Epidermal melanocyte (primary cell): ENCODE results near the gene MIDN.

Source experiments
- DNase-seq: peaks from one replicate; pipeline ENCODE4 v3.0.0; 2011; ENCODE audit warnings: low spot score; ENCODE audit not compliant: insufficient read length

The MIDN gene

DNA sequence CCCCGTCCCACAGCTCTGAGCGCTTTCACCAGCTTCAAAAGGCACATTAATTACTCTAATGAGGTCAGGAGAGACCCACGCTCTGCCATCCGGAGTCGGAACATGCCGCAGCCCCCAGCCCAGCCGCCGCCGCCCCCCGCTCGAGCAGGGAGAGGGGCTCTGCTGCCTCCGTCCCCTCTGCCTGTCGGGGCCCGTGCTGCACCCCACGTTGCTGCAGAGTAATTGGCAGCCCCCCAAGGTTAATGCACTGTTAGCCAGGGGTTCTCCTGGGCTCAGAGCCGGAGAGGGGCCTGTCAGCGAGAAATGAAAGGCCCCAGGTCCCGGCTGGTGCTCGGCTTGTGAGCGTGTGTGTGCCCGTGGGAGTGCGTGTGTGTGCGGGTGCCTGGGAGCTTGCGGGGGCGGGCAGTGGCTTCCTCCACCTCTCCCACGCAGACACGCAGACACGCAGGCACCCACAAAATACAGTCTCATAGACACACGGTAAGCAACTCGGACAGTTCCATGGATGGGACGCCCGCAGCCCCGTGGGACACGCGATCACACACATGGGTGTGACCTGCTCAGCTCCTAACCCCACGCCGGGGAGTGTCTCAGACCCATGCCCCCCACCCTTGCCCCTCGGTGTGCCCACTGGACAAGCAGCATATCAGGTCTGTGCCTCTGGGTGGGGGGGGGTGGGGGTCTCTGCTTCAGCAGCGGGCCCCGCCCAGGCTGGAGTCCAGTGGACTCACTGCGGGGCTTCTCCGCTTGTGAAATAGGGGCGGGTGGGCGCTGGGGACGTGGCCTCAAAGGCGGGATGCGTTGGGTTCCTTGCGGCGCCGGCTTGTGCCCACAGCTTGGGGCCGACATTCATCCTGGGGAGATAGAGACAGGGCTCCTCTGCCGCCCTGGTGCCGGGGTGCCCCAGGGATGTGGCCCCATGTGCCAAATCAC lies 32.5 kb downstream of the MIDN start:
- no peak for DNase-seq

DNA sequence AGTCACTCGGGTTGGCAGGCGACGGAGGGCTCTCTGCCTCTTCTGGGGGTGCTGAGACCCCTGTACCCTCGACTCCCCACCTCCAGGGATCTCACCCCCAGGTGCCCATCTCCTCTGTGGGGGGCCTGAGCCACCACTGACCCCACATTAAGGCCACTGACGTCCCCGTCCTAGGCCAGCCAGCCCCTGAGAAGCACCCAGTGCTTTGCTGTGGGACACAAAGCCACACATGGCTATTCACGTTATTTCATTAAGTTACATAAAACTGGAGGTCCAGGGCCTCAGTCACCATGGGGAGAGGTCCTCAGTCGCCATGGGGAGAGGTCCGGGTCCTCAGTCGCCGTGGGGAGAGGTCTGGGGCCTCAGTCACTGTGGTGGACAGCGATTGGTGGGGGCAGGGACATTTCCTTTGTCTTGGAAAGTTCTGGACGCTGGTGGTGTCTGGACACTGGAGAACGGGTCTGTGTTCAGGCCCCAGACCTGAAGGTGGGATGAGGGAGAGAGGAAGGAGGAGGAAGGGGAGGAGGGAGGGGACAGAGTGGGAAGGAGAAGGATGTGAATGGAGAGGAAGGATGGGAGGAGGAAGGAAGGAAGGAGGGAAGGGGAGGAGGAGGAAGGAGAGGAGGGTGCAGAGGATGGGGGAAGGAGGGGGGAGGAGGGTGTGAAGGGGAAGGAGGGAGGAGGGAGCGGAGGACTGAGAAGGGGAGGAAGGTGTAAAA lies 33.3 kb downstream of the MIDN start:
- no peak for DNase-seq

DNA sequence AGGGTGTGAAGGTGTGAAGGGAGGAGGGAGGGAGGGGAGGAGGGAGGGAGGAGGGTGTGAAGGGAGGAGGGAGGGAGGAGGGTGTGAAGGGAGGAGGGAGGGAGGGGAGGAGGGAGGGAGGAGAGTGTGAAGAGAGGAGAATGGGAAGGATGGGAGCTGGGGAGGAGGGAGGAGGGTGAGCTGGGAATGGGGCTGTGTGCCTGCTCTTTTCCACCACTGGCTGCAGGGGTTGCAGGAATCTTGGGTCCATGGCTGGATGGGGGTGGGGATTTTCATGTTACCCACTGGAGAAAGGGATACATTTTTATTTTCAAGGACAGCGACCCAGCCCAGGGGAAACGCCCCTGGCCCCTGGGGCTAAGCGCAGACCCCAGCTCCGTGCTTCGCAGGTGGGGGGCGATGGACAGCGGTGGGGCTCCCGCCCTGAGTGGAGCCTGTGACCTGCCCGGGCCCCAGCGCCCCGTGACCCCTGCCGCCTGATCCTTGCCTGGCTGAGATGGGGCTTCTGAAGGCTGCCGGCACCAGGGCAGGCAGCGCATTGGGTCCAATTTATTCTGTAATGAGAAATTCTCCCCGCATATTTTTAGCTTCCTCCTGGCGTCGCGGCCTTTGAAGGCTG lies 34.3 kb downstream of the MIDN start:
- DNase-seq = no peak

DNA sequence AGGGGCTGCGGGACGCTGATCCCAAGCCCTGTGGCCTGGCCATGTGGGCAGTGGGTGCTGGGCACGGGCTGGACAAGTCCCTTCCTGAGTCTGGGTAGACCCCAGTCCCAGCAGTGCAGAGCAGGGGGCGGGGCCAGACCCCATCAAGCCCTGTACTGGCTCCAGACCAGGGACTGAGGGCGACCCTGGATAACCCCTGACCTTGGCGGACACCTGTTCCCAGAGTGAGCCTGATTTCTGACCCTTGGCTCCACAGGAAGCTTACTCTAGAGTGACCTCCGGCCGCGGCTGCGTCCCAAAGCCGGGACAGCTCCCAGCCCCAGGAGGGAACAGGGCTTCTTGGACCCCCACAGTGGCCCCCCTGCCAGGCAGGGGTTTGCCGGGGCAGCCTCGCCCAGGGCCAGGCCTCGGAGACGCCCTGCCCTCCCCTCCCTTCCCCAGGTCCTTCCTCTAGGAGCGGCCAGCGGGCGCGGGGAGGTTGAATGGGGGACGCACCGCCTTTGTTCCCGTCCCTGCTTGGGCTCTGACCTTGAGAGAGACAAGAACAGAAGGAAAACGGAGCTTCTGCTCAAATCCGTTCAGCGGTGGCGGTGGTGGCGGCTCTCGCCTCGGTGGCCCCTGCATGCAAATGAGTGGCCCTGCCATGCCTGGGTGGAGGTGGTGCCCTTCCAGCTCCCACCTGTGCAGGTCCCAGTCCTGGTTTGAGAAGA lies 35.0 kb downstream of the MIDN start:
- no peak for DNase-seq

DNA sequence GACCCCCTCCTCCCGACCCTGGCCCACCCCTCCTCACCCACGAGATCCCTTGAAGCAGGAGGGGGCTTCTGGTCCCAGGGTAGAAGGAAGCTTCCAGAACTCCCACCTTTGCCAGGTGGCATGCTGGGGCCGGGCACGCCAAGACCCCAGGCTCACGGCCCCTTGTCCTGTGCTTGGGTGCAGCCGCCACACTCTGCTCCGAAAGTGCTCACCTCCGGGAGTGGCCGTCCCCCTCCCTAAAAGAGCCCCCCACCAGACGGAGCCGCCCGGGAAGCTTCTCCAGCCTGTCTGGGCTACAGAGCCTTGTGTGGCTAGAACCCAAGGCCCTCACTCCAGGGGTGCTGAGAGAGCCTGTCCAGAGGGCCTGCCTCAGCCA lies 35.5 kb downstream of the MIDN start:
- DNase-seq = no peak

DNA sequence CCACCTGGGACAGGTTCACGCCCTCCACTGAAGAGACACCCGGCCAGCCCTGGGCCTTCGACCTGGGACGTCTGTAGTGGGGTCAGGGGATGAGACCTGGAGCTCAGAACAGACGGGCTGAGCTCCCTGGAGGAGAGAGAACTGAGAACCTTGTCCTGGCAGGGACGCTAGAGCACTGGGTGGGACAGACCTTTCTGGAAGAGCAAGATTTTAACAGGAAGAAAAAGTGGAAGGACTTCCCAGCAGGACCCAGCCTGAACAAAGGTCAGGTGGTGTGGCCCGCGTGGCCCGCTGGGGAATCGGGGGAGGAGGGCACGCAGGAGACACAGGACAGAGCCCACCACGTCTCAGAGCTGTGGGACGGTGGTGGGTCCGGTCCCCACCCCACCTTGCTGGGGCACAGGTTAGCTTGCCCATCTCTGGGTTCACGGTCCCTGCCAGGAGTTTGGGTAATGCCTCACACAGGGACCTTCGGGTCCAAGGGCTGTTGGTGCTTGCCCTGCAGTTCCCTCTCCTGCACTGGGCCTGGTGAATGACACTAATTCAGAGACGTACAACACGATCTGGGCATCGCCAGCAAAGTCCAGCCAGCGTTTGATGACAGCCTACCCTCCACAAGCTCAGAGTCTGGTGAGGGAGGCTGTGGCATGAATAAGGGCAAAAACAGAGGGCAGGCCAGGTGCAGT lies 36.1 kb downstream of the MIDN start:
- no peak for DNase-seq

DNA sequence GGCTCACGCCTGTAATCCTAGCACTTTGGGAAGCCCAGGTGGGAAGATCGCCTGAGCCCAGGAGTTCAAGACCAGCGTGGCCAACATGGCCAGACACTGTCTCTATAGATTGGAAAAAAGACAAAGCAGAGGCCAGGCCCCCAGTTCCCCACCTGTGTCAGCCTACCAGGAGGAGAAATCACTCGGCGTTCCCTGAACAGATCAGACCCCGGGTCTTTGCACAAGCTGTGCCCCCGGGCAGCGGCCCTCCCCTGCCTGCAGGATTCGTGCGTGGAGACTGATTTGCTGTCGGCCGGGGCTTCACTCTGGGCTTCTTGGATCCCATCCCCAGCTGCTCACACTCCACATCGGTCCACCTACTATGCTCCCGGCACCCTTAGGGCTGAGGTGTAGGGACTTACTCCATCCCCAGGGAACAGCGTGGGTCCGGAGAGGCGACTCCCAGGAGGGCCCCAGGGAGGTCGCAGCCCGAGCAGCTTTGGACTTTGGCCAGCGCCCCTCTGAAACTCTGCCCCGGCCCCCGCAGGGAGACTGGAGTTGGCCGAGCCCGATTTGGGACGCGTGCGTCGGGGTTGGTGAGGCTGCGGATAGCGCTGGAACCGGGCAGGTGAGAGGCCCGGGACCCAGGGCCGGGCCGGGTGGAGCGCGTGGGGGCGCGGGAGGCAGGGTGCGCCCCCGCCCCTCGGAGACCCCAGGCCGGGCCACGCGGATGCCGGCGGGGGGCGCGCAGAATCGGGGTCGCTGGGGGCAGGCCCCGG lies 36.8 kb downstream of the MIDN start:
- no peak for DNase-seq

DNA sequence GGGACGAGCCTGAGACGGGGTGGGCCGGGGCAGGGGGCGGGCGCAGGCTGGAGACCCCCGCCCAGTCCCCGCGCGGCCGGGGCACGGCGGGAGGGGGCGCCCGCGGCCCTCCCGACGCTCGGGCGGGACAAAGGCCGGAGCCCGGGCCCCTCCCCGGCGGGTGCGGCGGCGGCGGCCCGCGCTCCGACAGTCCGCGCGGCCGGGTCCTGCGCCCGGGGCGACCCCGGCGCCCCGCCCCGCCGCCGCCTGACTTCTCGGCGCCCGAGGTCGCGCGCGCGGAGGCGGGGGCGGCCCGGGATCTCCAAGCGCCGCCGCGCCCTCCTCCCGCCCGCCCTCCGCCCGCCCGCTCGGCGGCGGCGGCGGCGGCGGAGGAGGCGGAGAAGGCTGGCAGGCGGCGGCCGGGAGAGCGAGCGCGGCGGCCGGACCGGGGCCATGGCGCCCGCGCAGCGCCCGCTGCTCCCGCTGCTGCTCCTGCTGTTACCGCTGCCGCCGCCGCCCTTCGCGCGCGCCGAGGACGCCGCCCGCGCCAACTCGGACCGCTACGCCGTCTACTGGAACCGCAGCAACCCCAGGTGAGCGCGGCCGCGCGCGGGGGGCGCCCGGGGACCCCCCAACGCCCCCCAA lies 37.5 kb downstream of the MIDN start, which contains the start of gene EFNA2:
EFNA2 (plus strand) TSS at position 137 of the 624 bp plus-strand sequence; CDS start at position 433, 296 bp downstream.
- no peak for DNase-seq

DNA sequence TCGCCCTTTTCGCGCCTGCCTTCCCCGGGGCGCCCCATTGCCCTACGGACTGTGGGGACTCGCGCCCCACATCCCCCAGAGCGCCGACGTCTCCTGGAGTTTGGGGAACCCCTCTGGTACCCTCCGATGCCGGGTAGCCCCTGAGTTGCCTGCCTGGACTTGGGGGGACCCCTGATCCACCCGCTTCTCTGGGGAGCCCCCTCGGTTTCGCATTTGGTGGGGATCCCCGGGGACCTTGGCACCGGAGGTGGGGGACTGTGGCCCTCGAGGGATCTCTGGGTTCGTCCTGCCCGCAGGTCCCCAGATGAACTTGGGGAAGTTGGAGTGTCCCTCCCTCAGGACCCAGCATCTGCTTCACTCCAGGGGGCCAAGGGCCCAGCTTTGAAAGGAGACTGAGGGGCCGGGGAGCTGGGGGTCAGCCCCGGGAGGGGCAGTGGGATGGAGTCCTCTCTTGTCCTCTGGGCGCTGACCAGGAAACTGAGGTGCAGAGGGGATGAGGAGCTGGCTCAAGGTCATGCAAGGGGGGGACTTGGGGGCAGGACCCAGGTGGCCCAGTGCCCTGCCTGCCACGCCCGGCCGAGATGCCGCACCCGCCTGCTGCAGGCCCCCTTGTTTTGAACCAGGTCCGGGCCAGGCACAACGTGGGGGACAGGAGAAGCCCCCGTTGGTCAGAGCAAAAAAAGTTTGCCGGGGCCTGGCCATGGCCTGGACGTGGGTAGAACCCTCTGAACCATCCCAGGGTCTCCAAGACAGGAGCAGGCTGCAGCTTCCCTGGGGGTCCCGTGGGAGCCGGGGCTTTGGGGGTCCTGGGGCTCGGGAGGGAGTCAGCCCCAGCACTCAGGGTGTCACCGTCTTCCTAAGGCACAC lies 38.3 kb downstream of the MIDN start:
- DNase-seq = no peak

DNA sequence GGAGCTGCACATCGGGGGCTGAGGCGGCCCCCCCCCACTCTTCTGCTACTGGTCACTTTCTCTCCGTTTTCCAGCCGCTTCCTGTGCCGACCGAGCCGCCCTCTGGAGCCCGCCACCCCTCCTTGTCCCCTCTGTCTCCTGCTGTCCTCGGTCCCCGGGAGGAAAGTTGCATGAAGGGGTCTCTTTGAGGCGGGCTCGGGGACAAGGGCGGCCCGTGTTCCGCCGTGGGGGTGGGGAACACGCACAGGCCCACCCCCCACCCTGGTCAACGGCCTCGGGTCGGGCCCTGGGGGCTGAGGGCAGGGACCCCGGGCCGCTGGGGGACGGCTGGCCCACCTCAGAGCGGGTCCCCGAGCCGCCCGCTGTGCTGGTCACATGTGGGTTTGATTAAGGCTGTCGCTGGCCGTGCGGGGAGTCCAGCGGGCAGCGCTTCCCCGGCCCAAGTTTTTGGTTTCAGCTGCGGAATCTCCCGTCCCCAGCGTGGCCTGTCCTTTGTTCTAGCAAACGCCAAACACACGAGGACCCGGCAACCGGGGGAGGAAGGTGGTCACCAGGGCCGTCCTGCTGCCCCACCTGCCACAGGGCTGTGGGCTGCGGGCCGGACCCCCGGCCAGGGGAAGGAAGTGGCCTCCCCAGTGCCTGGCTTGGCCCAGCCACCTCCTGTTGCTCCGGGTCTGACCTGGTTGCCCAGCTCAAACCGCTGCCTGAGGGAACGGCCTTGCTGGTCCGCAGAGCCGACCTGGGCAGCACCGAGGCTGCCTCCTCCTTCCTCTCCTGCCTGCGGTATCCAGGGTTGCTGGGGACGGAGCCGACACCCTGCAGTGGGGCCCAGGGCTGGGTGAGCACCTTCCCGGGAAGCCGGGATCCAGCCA lies 39.2 kb downstream of the MIDN start:
- DNase-seq = no peak

DNA sequence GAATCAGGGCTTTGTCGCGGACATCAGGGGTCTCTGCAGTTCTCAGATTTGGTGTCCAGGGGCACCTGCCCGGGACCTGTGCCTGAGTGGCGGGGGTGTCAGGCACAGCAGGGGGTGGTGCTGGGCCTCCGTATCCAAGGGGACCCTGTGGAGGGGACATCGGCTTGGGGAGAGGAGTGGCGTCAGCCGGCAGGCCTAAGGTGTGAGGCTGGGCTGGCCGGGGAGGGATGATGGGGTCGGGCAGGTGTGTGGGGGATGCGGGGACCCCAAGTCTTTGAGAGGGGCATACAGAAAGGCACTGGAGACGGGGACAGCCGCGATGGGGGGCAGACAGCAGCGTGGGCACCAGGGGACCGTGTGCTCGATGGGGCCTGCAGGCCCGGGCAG lies 39.8 kb downstream of the MIDN start:
- no peak for DNase-seq

DNA sequence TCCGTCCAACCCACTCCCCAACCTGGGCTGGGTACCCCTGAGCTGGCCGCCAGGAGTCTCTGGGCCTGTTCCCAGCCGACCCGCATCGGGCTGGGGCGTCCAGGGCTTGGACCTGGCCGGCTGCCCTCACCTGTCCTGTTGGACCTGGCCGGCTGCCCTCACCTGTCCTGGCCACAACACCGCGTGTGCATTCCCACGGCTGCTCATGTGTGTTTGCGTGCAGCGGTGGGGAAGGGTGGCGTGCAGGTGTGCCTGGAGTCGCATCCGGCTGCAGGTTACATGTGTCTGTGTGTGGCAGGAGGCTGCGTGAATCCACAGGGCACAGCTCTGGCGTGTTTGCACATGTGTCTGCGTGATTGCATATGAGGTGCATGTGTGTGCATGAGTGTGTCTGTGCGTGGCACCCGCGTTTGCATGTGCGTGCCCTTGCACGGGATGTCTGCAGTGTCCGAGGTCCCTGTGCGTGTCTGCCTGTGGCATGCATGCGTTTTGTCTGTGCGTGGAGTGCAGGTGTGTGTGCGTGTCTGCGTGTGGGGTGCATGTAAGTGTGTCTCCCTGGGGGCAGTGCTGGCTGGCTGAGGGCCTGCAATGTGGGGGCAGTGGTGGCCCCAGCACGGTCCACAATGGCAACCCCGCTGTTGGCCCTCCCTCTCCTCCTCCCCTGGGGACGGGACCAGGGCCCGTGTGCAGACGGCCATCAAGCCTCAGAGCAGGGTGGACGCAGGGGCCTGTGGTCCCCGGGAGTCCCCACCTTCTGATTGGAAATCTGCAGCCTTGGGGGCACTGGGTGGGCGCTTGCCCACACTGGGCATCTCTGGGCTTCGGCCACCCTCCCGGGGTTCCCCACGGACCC lies 40.7 kb downstream of the MIDN start:
- DNase-seq = no peak

DNA sequence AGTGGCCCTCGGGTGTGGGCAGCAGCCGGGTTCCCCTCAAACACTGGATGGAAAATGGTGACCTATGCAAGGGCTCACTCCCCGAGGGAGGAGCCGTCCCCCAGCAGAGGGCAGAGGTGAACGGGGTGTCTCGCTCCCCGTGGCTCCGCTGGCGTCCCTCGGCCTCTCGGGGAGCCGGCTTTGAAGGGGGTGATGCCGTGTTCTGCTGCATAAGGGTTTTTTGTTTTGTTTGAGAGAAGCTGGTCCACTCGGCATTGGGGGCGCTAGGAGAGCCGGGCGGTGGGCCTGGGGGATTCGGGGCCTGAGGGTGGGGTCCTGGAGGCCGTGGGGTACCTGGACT lies 41.3 kb downstream of the MIDN start:
- no peak for DNase-seq

DNA sequence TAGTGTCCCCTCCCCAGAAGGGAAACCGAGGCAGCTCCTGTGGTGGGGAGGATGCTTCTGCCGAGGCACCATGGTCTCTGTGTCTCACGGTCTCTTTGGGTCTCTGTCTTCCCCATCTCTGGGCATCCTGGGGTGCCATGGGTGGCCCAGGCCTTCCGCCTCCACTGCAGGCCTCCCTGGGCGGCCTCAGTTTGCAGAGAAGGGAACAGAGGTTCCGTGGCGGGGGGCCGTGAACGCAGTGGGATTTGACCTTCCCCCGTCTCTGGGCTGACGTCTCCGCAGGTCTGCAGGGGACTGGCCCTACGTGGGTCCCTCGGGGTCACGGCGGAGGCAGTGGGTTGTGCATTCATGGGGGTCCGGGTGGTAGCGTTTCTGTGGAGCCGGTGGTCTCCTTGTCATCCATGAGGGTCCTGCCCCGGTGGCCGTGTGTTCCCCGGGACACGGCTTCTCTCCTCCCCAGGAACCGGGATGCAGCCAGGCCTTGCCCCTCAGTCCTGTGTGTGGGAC lies 41.9 kb downstream of the MIDN start:
- DNase-seq = no peak

DNA sequence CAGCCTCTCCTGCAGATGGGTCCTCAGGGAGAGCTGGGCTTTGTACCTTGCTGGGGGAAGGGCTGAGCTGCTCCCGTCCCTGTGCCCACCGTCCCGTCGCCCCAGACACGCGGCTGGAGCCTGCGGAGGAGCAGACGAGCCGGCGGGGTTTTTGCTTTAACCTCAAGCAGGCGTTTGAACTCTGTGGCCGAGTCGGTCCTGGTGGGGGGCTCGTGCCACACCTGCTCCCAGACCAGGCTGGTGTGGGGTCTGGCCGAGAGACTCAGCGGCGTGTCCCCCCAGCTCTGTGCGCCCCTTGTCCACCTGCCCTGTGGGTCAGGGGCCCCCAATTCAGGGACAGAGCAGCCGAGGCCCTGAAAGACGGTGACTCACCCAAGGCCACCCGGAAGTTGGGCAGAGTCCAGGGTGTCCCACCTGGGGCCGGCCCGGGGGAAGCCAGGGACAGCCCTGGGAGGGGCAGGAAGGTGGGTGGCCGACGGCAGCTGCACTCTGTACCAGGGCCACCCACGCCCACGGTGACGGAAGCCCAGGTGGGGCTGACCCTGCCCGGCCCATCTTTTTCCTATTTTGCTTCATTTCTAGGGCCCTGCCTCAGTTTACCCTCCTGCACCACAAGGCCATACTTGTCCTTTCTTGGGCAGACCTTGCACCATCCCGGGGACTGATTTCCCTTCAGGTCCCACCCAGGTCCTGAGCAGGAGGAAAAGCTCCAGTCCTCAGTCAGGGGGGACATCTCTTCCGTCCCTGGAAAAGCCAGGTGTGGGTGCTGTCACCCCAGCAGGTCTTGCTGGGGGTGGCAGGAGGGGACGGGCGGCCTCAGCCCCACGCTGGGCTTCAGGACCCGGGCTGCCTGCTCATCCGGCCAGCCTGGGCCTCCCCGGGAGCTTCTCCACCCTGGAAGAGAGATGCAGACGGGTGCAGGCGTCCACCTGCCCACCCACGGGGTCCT lies 42.6 kb downstream of the MIDN start:
- no peak for DNase-seq
